HepG2 (cell line): ENCODE results near the gene SMURF2. TPM values are rescaled to one million over a fixed set of nuclear protein-coding genes. Genes with fewer than 3 reads are reported as not detected.
"Not testable (repeated sequence)": the region's sequence is repeated elsewhere in the genome, so short reads cannot be mapped to it uniquely, and the experiment has no call there.

Experiments used
- ATAC-seq: fragments of 200-7000 bp; cut with Tn5 transposase; 3 replicates; pipeline ENCODE4 v1.9.1; 2020; ENCODE audit warnings: mild to moderate bottlenecking, moderate library complexity
- BruUV-seq: library from RNA; stranded (reverse); fragments of 400-500 nt; replicated peaks from 2 replicates; lab custom pipeline; 2021; lab: Mats Ljungman, UMichigan
- CTCF ChIA-PET: fragments of 300-600 bp; formaldehyde crosslinking; extraction: SDS; loops from one replicate; lab custom pipeline; 2021; ENCODE audit warnings: low total read pairs, inconsistent platforms, low intra/inter-chr PET ratio; lab: Yijun Ruan, JAX
- POLR2A ChIA-PET: fragments of 350-600 bp; sonication (Branson Sonifier 250); formaldehyde crosslinking; loops from one replicate; lab custom pipeline; 2020; ENCODE audit warnings: antibody characterized with exemption, inconsistent platforms; lab: Yijun Ruan, JAX
- DNase-seq: peaks from one replicate; pipeline ENCODE4 v3.0.0-alpha.2; 2015; ENCODE audit warnings: low spot score
- FAIRE-seq: peaks from 3 replicates; lab custom pipeline; 2011; peaks lifted over from hg19 to GRCh38; lab: Jason Lieb, UNC
- H2AFZ ChIP-seq: one replicate; pipeline ENCODE4 v1.6.1; 2011; ENCODE audit warnings: low read length, inconsistent platforms
- H3K27ac ChIP-seq: fragments of 300-600 bp; 3 replicates; pipeline ENCODE4 v1.8.0; 2011; ENCODE audit warnings: mixed run types, mild to moderate bottlenecking, mixed read lengths, low read length, inconsistent platforms; ENCODE audit not compliant: insufficient read depth; ENCODE audit errors: extremely low read length
- H3K27me3 ChIP-seq, 2 experiments: fragments of 200-600 bp in 1 of 2; 2 replicates in 1 of 2; 3 replicates in 1 of 2; pipeline versions ENCODE4 v1.6.0 to v1.8.0; 2011; ENCODE audit warnings: low read length in 2 of 2, mild to moderate bottlenecking in 2 of 2, moderate library complexity in 2 of 2, inconsistent platforms in 1 of 2; ENCODE audit not compliant: insufficient read depth in 2 of 2, control insufficient read depth in 1 of 2
- H3K36me3 ChIP-seq, 2 experiments: fragments of 200-600 bp in 1 of 2; replicated peaks in 1 of 2; 2 replicates in 1 of 2; 3 replicates in 1 of 2; pipeline versions ENCODE4 v1.5.1 to v1.8.0; 2011; ENCODE audit warnings: low read length in 2 of 2, inconsistent platforms in 1 of 2; ENCODE audit not compliant: insufficient read depth in 2 of 2, control insufficient read depth in 1 of 2
- H3K4me1 ChIP-seq: 2 replicates; pipeline ENCODE4 v1.5.1; 2012; ENCODE audit warnings: low read length, inconsistent platforms; ENCODE audit not compliant: insufficient read depth
- H3K4me2 ChIP-seq: 2 replicates; pipeline ENCODE4 v1.6.0; 2011; ENCODE audit warnings: low read depth, low read length, inconsistent platforms
- H3K4me3 ChIP-seq, 3 experiments: fragments of 200-600 bp in 1 of 3; sonication (generic), shearing (Covaris generic) in 1 of 3; replicated peaks in 1 of 3; 2 replicates each; pipeline ENCODE4 v1.5.1; 2011 to 2016; ENCODE audit warnings: low read length in 3 of 3, inconsistent platforms in 2 of 3, low read depth in 2 of 3, mild to moderate bottlenecking in 2 of 3, control low read depth in 1 of 3, mixed read lengths in 1 of 3; ENCODE audit not compliant: insufficient read depth in 1 of 3
- H3K79me2 ChIP-seq: one replicate; pipeline ENCODE4 v1.6.1; 2011; ENCODE audit warnings: low read length, inconsistent platforms; ENCODE audit not compliant: insufficient read depth
- H3K9ac ChIP-seq: 2 replicates; pipeline ENCODE4 v1.6.0; 2011; ENCODE audit warnings: mild to moderate bottlenecking, low read depth, low read length, inconsistent platforms; ENCODE audit not compliant: insufficient read depth
- H3K9me3 ChIP-seq: 2 replicates; pipeline ENCODE4 v1.5.1; 2012; ENCODE audit warnings: mild to moderate bottlenecking, low read length
- H4K20me1 ChIP-seq: 2 replicates; pipeline ENCODE4 v1.6.0; 2011; ENCODE audit warnings: inconsistent platforms, mild to moderate bottlenecking, low read length, moderate library complexity; ENCODE audit not compliant: insufficient read depth
- CC2D1A ChIP-seq: sonication (generic); formaldehyde crosslinking; IDR thresholded peaks from 2 replicates; pipeline ENCODE4 v1.8.1; 2023; ENCODE audit warnings: mild to moderate bottlenecking, missing genetic modification reagents
- HBP1 ChIP-seq: IDR thresholded peaks from 2 replicates; pipeline ENCODE4 v1.6.1; 2016; ENCODE audit warnings: low read depth, control low read depth
- HNF4A ChIP-seq: sonication (generic); formaldehyde crosslinking; IDR thresholded peaks from 2 replicates; pipeline ENCODE4 v1.4.0; 2020; ENCODE audit warnings: missing genetic modification reagents
- KLF6 ChIP-seq: IDR thresholded peaks from 2 replicates; pipeline ENCODE4 v1.8.0; 2016; ENCODE audit warnings: missing biosample characterization, missing genetic modification reagents
- ZBTB4 ChIP-seq: sonication (generic); formaldehyde crosslinking; IDR thresholded peaks from 2 replicates; pipeline ENCODE4 v1.4.0; 2020; ENCODE audit warnings: missing genetic modification reagents, mild to moderate bottlenecking, borderline replicate concordance
- ZNF121 ChIP-seq: sonication (generic); formaldehyde crosslinking; IDR thresholded peaks from 2 replicates; pipeline ENCODE4 v1.5.0; 2020; ENCODE audit warnings: mild to moderate bottlenecking, missing genetic modification reagents
- ZNF124 ChIP-seq: sonication (generic); formaldehyde crosslinking; IDR thresholded peaks from 2 replicates; pipeline ENCODE4 v1.4.0; 2020; ENCODE audit warnings: missing genetic modification reagents
- ZNF501 ChIP-seq: sonication (generic); formaldehyde crosslinking; IDR thresholded peaks from 2 replicates; pipeline ENCODE4 v1.5.1; 2020; ENCODE audit warnings: mild to moderate bottlenecking, moderate library complexity, missing genetic modification reagents
- ZNF652 ChIP-seq: IDR thresholded peaks from 2 replicates; pipeline ENCODE4 v1.6.1; 2016; ENCODE audit warnings: low read depth, borderline replicate concordance
- ZNF709 ChIP-seq: sonication (generic); formaldehyde crosslinking; IDR thresholded peaks from 2 replicates; pipeline ENCODE4 v1.5.0; 2020; ENCODE audit warnings: mild to moderate bottlenecking, missing genetic modification reagents
- ZNF83 ChIP-seq: sonication (generic); formaldehyde crosslinking; IDR thresholded peaks from 2 replicates; pipeline ENCODE4 v1.4.0; 2020; ENCODE audit warnings: missing genetic modification reagents, mild to moderate bottlenecking, borderline replicate concordance
- WGBS: methylation state at CpG from one replicate; pipeline ENCODE4 v1.1.6; 2017; ENCODE audit warnings: low lambda C conversion rate; 5-methylcytosine and 5-hydroxymethylcytosine counted together
- in situ Hi-C: cut with HindIII; loops from 2 replicates; pipeline ENCODE4 v1.10.0; 2017; ENCODE audit warnings: low pct_unique_long_range_greater_than_20kb; ENCODE audit not compliant: extremely low pct_ligation_motif_present
- intact Hi-C: fragments of 100-400 bp; cut with micrococcal nuclease; formaldehyde crosslinking; loops from one replicate; pipeline ENCODE4 v1.10.0; 2022; ENCODE audit not compliant: unreplicated experiment
- polyA plus RNA-seq, 8 experiments: library from polyadenylated mRNA; depleted of rRNA in 3 of 8; stranded (reverse) in 7 of 8; unstranded in 1 of 8; fragments of >200 nt; fragmentation: Illumina TruSeq in 4 of 8; extraction: Trizol in 4 of 8; gene quantifications; 2 replicates each; pipeline versions ENCODE4 v1.2.1 to v1.2.3, GENCODE V29; 2011 to 2016; ENCODE audit warnings: low read depth in 4 of 8, missing spikeins in 1 of 8, mixed read lengths in 1 of 8; ENCODE audit not compliant: insufficient read depth in 1 of 8
- total RNA-seq, 5 experiments: library from RNA; depleted of rRNA; stranded (reverse); fragments of >200 nt; fragmentation: Illumina TruSeq; extraction: Trizol; gene quantifications; 2 replicates each; pipeline ENCODE4 v1.2.3, GENCODE V29; 2016; ENCODE audit warnings: low read depth in 1 of 5
- TF ChIP-seq, protein P1 (sequence below): sonication (generic); formaldehyde crosslinking; IDR thresholded peaks from 2 replicates; pipeline ENCODE4 v1.5.1; 2020; ENCODE audit warnings: missing genetic modification reagents, mild to moderate bottlenecking, borderline replicate concordance

SMURF2 gene
- total and polyA plus RNA-seq, 2 of the 13 experiments (the other 11 are each of a cell fraction or from before 2014, with no cell fraction given) = 14.9 to 24.3 TPM

- ATAC-seq, H3K4me3 ChIP-seq, CTCF ChIA-PET, H3K9me3 ChIP-seq, H3K4me2 ChIP-seq, POLR2A ChIA-PET, H4K20me1 ChIP-seq, H3K36me3 ChIP-seq, BruUV-seq, H2AFZ ChIP-seq, H3K9ac ChIP-seq: not testable (repeated sequence)
- peaks cover 10% of the 10 kb centered on the region for H3K79me2 ChIP-seq
- H3K4me1 ChIP-seq = peaks cover 17% of the 10 kb centered on the region
- TF ChIP-seq, protein P1, sequence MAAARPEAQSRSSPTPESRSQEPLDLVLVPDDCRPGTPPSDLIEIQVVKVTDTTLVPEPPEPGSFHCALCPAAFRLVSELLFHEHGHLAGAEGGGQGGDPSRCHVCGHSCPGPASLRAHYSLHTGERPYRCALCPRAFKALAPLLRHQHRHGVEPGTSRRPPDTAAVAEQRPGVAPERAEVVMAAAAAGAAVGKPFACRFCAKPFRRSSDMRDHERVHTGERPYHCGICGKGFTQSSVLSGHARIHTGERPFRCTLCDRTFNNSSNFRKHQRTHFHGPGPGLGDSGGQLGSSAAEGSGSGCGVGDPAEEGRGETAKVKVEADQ = 0 out of 2 replicates have a peak, but pooled peaks have one; percentile 31
- TF ChIP-seq, all 625 proteins: peak for 1; not testable (repeated sequence) for 624
- peak overlapping the region; percentile 21 for H3K27ac ChIP-seq
- FAIRE-seq, DNase-seq, H3K27me3 ChIP-seq, in situ Hi-C loops: not testable (repeated sequence)
- intact Hi-C loops = loop anchor here (5.0 kb wide), 1 partner anchor 48 kb away; no protein-coding TSS in a partner anchor
- 96% methylated on average over 12 of the region's 12 CpGs for WGBS
These were observed 57.6 kb downstream of the SMURF2 start for GRCh38 chr17:64604532-64604931.

GRCh38 chr17:64603987-64604386, 58.1 kb downstream of the SMURF2 start:
- Histone ChIP-seq H3K27ac (peak overlapping the region; percentile 21), H3K79me2 (peaks cover 10% of the 10 kb centered on the region), H3K9me3 (no peaks in the 10 kb centered on the region), H3K36me3 (no peaks in the 10 kb centered on the region), H3K4me2 (no peak overlapping the region), H2AFZ (no peak overlapping the region), H3K4me1 (peaks cover 17% of the 10 kb centered on the region), H3K4me3 (no peak overlapping the region), H3K9ac (no peak overlapping the region), H3K27me3 (no peaks in the 10 kb centered on the region), H4K20me1 (no peaks in the 10 kb centered on the region; the same call in none of the 2 replicates)
- CTCF ChIA-PET = no interaction called here
- DNase-seq (peak; percentile 26), ATAC-seq (peak; percentile 85), FAIRE-seq (no peak)
- BruUV-seq = no TSS peak
- in situ Hi-C loops (no loop called here), intact Hi-C loops (loop anchor here (5.0 kb wide), 1 partner anchor 48 kb away; no protein-coding TSS in a partner anchor)
- WGBS = 60% methylated on average over 1 of the region's 1 CpG
- POLR2A ChIA-PET = no interaction called here
- TF ChIP-seq ZNF652 (CRISPR knock-in tag) (peak; percentile 40; the same call in 1 of the 2 replicates), KLF6 (CRISPR knock-in tag) (no peak), ZNF121 (CRISPR knock-in tag) (peak; percentile 62; the same call in 1 of the 2 replicates), ZNF124 (CRISPR knock-in tag) (no peak), ZBTB4 (no peak), ZNF501 (CRISPR knock-in tag) (no peak), ZNF709 (CRISPR knock-in tag) (no peak), HBP1 (CRISPR knock-in tag) (no peak), CC2D1A (CRISPR knock-in tag) (no peak), ZNF83 (no peak), HNF4A (CRISPR knock-in tag) (peak; percentile 42)
